ENCODE measurements around the gene UBA1.

UBA1 gene

DNA sequence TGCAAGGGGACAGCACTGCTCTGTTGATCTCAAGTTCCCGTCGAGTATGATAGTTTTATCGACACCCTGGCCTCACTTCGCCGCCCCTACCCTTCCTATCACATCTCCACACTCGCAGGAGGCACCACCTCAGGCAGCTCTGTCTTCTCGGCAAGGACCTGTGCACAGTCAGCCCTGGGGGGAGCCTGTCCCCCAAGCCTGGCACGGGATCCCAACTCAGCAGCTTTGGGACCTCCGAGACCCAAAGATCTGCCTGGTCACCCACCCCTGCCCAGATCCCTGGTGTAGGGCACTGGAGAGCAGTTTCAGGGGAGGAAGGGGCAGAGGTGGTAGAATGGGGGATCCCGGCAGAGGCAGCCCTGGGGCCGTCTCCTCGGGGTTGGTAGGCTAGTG lies 18.0 kb upstream of the UBA1 start:
- H3K9me3 ChIP-seq (replicated peaks; ENCODE audit: insufficient read depth, low read length), result no peaks in the 10 kb centered on the region
- H3K27me3 ChIP-seq (replicated peaks; ENCODE audit: insufficient read depth, low read length), result no peaks in the 10 kb centered on the region
- TF ChIP-seq EZH2phosphoT487 (IDR thresholded peaks at IDR 0.05; ENCODE audit: low read length), result no peak
- no peak for TF ChIP-seq CTCF (IDR thresholded peaks at IDR 0.05; ENCODE audit: low read length)
- no peak for TF ChIP-seq EZH2 (optimal IDR thresholded peaks at IDR 0.05; ENCODE audit: low read depth, low read length)
- H2AFZ ChIP-seq (ENCODE audit: low read length), result no peak overlapping the region
- no peak overlapping the region for H3K9ac ChIP-seq (ENCODE audit: low read length)
- H3K9me2 ChIP-seq (replicated peaks; ENCODE audit: insufficient read depth, low read length), result no peaks in the 10 kb centered on the region
- no peak overlapping the region for H3K4me3 ChIP-seq (ENCODE audit: low read length)
- no peak overlapping the region for H3K4me2 ChIP-seq (ENCODE audit: low read depth, low read length)
- H3K4me1 ChIP-seq (ENCODE audit: low read length), result no peaks in the 10 kb centered on the region
- H3K27ac ChIP-seq (ENCODE audit: low read length), result no peak overlapping the region
- H3K36me3 ChIP-seq (replicated peaks; ENCODE audit: insufficient read depth, low read length), result no peaks in the 10 kb centered on the region
- H4K20me1 ChIP-seq (ENCODE audit: insufficient read depth, low read length), result no peaks in the 10 kb centered on the region
- H3K79me2 ChIP-seq (ENCODE audit: low read length), result no peaks in the 10 kb centered on the region
- no peaks in the 10 kb centered on the region for H3F3A ChIP-seq (ENCODE audit: insufficient read depth, low read length)
- no peak for DNase-seq

DNA sequence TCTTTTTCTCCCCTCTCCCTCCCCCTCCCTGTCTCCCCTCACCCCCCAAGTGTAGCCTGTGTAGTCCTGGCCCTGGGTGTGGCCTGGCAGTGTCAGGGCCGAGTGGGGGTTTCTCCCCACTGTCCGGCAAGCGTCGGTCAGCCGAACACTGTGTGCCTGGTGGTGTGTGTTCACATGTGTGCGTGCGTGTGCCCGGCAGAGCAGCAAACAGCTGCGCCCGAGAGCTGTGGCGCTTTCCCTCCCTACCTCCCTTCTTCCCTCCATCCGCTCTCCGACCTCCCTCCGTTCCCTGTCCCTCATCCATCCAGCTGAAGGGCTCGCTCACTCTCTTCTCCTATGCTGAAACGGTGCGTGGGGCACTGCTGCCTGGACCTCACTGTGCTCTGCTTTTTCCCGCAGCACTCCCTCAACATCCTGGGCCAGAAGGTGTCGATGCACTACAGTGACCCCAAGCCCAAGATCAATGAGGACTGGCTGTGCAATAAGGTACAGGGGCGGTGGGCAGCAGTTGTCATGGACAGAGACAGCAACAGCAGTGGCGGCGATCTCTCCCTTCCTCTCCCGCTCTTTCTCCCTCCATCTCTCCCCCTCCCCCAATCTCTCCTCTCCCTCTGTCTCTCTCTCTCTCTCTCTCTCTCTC lies 17.4 kb upstream of the UBA1 start:
- no peak overlapping the region for H2AFZ ChIP-seq (ENCODE audit: low read length)
- no peak overlapping the region for H3K27ac ChIP-seq (ENCODE audit: low read length)
- no peaks in the 10 kb centered on the region for H3F3A ChIP-seq (ENCODE audit: insufficient read depth, low read length)
- H3K9me3 ChIP-seq (replicated peaks; ENCODE audit: insufficient read depth, low read length), result no peaks in the 10 kb centered on the region
- no peaks in the 10 kb centered on the region for H3K27me3 ChIP-seq (replicated peaks; ENCODE audit: insufficient read depth, low read length)
- no peaks in the 10 kb centered on the region for H3K4me1 ChIP-seq (ENCODE audit: low read length)
- TF ChIP-seq EZH2phosphoT487 (IDR thresholded peaks at IDR 0.05; ENCODE audit: low read length) (no peak), EZH2 (optimal IDR thresholded peaks at IDR 0.05; ENCODE audit: low read depth, low read length) (no peak), CTCF (IDR thresholded peaks at IDR 0.05; ENCODE audit: low read length) (no peak)
- no peak overlapping the region for H3K4me2 ChIP-seq (ENCODE audit: low read depth, low read length)
- H3K4me3 ChIP-seq (ENCODE audit: low read length), result no peak overlapping the region
- no peaks in the 10 kb centered on the region for H3K36me3 ChIP-seq (replicated peaks; ENCODE audit: insufficient read depth, low read length)
- H3K9me2 ChIP-seq (replicated peaks; ENCODE audit: insufficient read depth, low read length), result no peaks in the 10 kb centered on the region
- H4K20me1 ChIP-seq (ENCODE audit: insufficient read depth, low read length), result no peaks in the 10 kb centered on the region
- H3K79me2 ChIP-seq (ENCODE audit: low read length), result no peaks in the 10 kb centered on the region
- no peak overlapping the region for H3K9ac ChIP-seq (ENCODE audit: low read length)
- no peak for DNase-seq

DNA sequence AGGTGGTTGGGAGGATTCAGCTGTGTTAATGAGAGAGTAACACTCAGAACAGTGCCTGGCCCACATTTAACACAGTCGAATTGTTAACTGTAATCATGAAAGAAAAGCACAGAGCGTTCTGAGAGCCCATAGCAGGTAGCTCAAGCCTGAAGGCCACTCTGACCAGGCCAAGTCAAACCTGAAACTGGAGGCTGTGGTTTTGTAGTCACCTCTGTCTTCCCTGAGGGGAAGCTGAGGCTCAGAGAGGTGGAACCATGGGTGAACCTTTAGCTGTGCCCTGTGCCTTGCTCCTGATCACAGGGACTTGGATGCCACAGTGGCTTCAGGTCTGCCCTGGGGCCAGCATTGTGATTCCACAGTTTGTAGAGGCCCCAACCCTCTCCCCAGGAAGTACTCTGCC lies 16.6 kb upstream of the UBA1 start:
- H3K9me2 ChIP-seq (replicated peaks; ENCODE audit: insufficient read depth, low read length), result no peaks in the 10 kb centered on the region
- H3K9ac ChIP-seq (ENCODE audit: low read length), result no peak overlapping the region
- no peaks in the 10 kb centered on the region for H3K9me3 ChIP-seq (replicated peaks; ENCODE audit: insufficient read depth, low read length)
- no peak overlapping the region for H3K27ac ChIP-seq (ENCODE audit: low read length)
- no peaks in the 10 kb centered on the region for H3K4me1 ChIP-seq (ENCODE audit: low read length)
- H3K27me3 ChIP-seq (replicated peaks; ENCODE audit: insufficient read depth, low read length), result no peaks in the 10 kb centered on the region
- no peak overlapping the region for H3K4me3 ChIP-seq (ENCODE audit: low read length)
- no peaks in the 10 kb centered on the region for H3K36me3 ChIP-seq (replicated peaks; ENCODE audit: insufficient read depth, low read length)
- H4K20me1 ChIP-seq (ENCODE audit: insufficient read depth, low read length), result no peaks in the 10 kb centered on the region
- no peaks in the 10 kb centered on the region for H3K79me2 ChIP-seq (ENCODE audit: low read length)
- no peak for DNase-seq
- H3K4me2 ChIP-seq (ENCODE audit: low read depth, low read length), result no peak overlapping the region
- H3F3A ChIP-seq (ENCODE audit: insufficient read depth, low read length), result no peaks in the 10 kb centered on the region
- no peak overlapping the region for H2AFZ ChIP-seq (ENCODE audit: low read length)
- TF ChIP-seq EZH2 (optimal IDR thresholded peaks at IDR 0.05; ENCODE audit: low read depth, low read length) (no peak), EZH2phosphoT487 (IDR thresholded peaks at IDR 0.05; ENCODE audit: low read length) (no peak), CTCF (IDR thresholded peaks at IDR 0.05; ENCODE audit: low read length) (no peak)

Measured in MM.1S (cell line).